ENCODE measurements around the gene AGPAT3. TPM values are rescaled to one million over a fixed set of nuclear protein-coding genes. Genes with fewer than 3 reads are reported as not detected.

Gene AGPAT3
- total and polyA plus RNA-seq, 10 of the 15 experiments (the other 5 are each of a cell fraction or from before 2014, with no cell fraction given), result 1.2 to 110 (median 30.8) TPM

- FAIRE-seq (no peak), ATAC-seq (no peak), DNase-seq (ENCODE audit: low read depth, low spot score) (no peak)
- H4K20me1 ChIP-seq (ENCODE audit: control insufficient read depth, insufficient read depth), result peaks cover 3% of the 10 kb centered on the region; the same call in 1 of the 2 replicates
- intact Hi-C loops (cut with micrococcal nuclease; ENCODE audit: unreplicated experiment), result no loop called here
- CTCF ChIA-PET, result interaction anchor here (0.9 kb wide), 1 partner anchor 101 kb away, joined by 3 read pairs; no protein-coding TSS in a partner anchor
- no peaks in the 10 kb centered on the region for H3K27me3 ChIP-seq (replicated peaks in 1 of 2; ENCODE audit: control insufficient read depth in 2 of 2, insufficient read depth in 2 of 2, low read length in 1 of 2)
- peaks cover 71% of the 10 kb centered on the region for H3K79me2 ChIP-seq (ENCODE audit: control insufficient read depth, insufficient read depth, low read length)
- H2AFZ ChIP-seq (ENCODE audit: control insufficient read depth, low read depth, low read length), result no peak overlapping the region
- H3K27ac ChIP-seq (ENCODE audit: control insufficient read depth, insufficient read depth), result no peak overlapping the region
- SMC1A ChIA-PET (ENCODE audit: uncharacterized antibody, unreplicated experiment), result interaction anchor here (0.8 to 1.6 kb wide), 6 partner anchors 11 to 142 kb away, joined by 3 to 5 read pairs (median 3); no protein-coding TSS in a partner anchor
- peaks cover 7% of the 10 kb centered on the region for H3K4me1 ChIP-seq (ENCODE audit: control insufficient read depth, insufficient read depth, low read length)
- in situ Hi-C loops (cut with MboI), result no loop called here
- RAD21 ChIA-PET (ENCODE audit: unreplicated experiment), result interaction anchor here (1.0 kb wide), 1 partner anchor 47 kb away, joined by 3 read pairs; no protein-coding TSS in a partner anchor
- TF ChIP-seq SIN3A (IDR thresholded peaks at IDR 0.05; ENCODE audit: low read depth, low read length) (no peak), ELK1 (IDR thresholded peaks at IDR 0.05; ENCODE audit: low read depth, low read length) (no peak), IRF3 (IDR thresholded peaks at IDR 0.05) (no peak), IRF5 (IDR thresholded peaks at IDR 0.05; ENCODE audit: borderline replicate concordance) (no peak), NFXL1 (IDR thresholded peaks at IDR 0.05; ENCODE audit: borderline replicate concordance) (no peak), USF2 (IDR thresholded peaks at IDR 0.05; ENCODE audit: borderline replicate concordance, low read depth, low read length) (no peak), ZNF384 (IDR thresholded peaks at IDR 0.05; ENCODE audit: borderline replicate concordance, low read depth, low read length) (no peak), ZSCAN29 (IDR thresholded peaks at IDR 0.05) (no peak), HDAC6 (IDR thresholded peaks at IDR 0.05; ENCODE audit: unreplicated experiment) (no peak), ETV6 (conservative IDR thresholded peaks at IDR 0.05 in 1 of 2, IDR thresholded peaks at IDR 0.05 in 1 of 2; ENCODE audit: borderline replicate concordance in 1 of 2, low read depth in 1 of 2) (no peak), BCL11A (IDR thresholded peaks at IDR 0.05; ENCODE audit: low read depth, low read length) (no peak), ATF3 (IDR thresholded peaks at IDR 0.05; ENCODE audit: borderline replicate concordance, extremely low read depth, low read depth, low read length) (no peak), SPI1 (IDR thresholded peaks at IDR 0.05; ENCODE audit: borderline replicate concordance, insufficient read depth, low read depth, low read length) (no peak), HDAC2 (IDR thresholded peaks at IDR 0.05) (no peak), MEF2A (IDR thresholded peaks at IDR 0.05; ENCODE audit: insufficient read depth, low read depth, low read length) (no peak), CREM (IDR thresholded peaks at IDR 0.05; ENCODE audit: low read depth) (no peak), KAT2A (conservative IDR thresholded peaks at IDR 0.05; ENCODE audit: control insufficient read depth, low read depth, low read length) (no peak), LARP7 (IDR thresholded peaks at IDR 0.05) (no peak)
- 80% methylated on average over 12 of the region's 12 CpGs for WGBS (ENCODE audit: insufficient coverage, insufficient replicate concordance, low lambda C conversion rate, missing lambda C conversion rate)
- H3K36me3 ChIP-seq (ENCODE audit: control insufficient read depth in 2 of 2, insufficient read depth in 2 of 2, low read length in 1 of 2), result peaks cover 13 to 14% of the 10 kb centered on the region in 2 experiments; a peak in 3 of 4 replicates
- no peak overlapping the region for H3K4me2 ChIP-seq (ENCODE audit: control insufficient read depth, insufficient read depth)
- no peaks in the 10 kb centered on the region; the same call in 2 of the 3 replicates for H3K9me3 ChIP-seq (replicated peaks; ENCODE audit: control insufficient read depth, insufficient read depth, low read length)
- BruUV-seq (replicated peaks), result no TSS peak
- H3K4me3 ChIP-seq, result no peak overlapping the region
- POLR2A ChIA-PET, result interaction anchor here (0.9 kb wide), 1 partner anchor 47 kb away, joined by 3 read pairs; no protein-coding TSS in a partner anchor
- H3K9ac ChIP-seq (ENCODE audit: control insufficient read depth, insufficient read depth, low read length), result no peak overlapping the region
Measured at GRCh38 chr21:43874085-43874805, 9.2 kb downstream of the AGPAT3 start.
